ENCODE data around the gene PHLDB2.

Gene PHLDB2

DNA sequence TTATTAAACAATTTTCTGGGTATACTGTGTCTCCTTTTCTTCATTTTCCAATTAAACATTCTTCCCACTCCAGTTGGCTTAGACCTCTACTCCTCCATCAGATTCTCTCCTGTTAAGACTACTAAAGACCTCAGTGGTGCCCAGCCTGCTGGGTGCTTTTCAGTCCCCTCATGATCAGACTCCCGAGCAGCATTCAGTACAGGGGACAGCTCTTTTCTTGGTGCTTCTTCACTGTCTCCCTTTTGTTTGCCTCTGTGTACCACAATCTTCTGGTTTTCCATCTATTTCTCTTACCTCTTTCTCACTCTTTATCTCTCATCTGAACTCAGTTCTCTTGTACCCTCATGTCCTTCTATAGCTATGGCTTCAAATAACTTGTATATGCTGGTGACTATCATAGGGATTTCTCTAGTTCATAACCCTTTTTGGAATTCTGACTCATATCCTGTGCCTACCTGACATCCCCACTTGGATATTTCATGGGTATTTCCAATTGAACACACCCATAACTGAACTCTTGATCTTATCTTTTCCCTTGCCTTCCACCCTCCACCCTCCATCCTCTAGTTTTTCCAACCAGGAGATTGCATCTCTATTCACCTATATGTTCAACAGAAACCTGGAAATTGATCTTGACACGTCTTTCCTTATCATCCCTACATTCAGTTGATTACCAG, 64.2 kb downstream of the PHLDB2 start:
- no peak overlapping the region for H3K4me3 ChIP-seq (ENCODE audit: insufficient read depth in 1 of 2, low read depth in 1 of 2, low read length in 2 of 2)
- WGBS: 60% methylated on average over 2 of the region's 2 CpGs

GRCh38 chr3:111923806-111924205, 64.7 kb downstream of the PHLDB2 start:
- peaks cover 29% of the 10 kb centered on the region for H3K79me1 ChIP-seq (replicated peaks; ENCODE audit: low read length, poor library complexity, severe bottlenecking)
- no peak overlapping the region for H4K8ac ChIP-seq (ENCODE audit: low read length)
- H3K18ac ChIP-seq (ENCODE audit: low read depth in 1 of 2, low read length in 2 of 2): no peak overlapping the region
- H3K27me3 ChIP-seq (ENCODE audit: control insufficient read depth in 1 of 2, insufficient read depth in 1 of 2, low read length in 2 of 2): no peaks in the 10 kb centered on the region
- H3K4ac ChIP-seq (ENCODE audit: low read depth in 1 of 2, low read length in 2 of 2): no peak overlapping the region
- no peaks in the 10 kb centered on the region for H3K9me3 ChIP-seq (ENCODE audit: control insufficient read depth, low read length)
- no peak for DNase-seq
- H3K4me2 ChIP-seq (ENCODE audit: low read length, poor library complexity, severe bottlenecking): no peak overlapping the region
- H2BK120ac ChIP-seq (ENCODE audit: low read depth, low read length): no peak overlapping the region
- H3K14ac ChIP-seq (ENCODE audit: low read length in 2 of 2): no peak overlapping the region
- no peak overlapping the region for H2BK5ac ChIP-seq (ENCODE audit: low read depth, low read length, poor library complexity, severe bottlenecking)
- no peak overlapping the region for H3K27ac ChIP-seq (ENCODE audit: low read length, poor library complexity, severe bottlenecking)
- H3K9ac ChIP-seq (ENCODE audit: low read length): no peak overlapping the region
- no peak overlapping the region for H4K91ac ChIP-seq (ENCODE audit: low read length)
- 93% methylated on average over 1 of the region's 1 CpG for WGBS
- H3K4me1 ChIP-seq (ENCODE audit: control insufficient read depth, insufficient read depth, low read depth, low read length): no peaks in the 10 kb centered on the region
- H3K23ac ChIP-seq (ENCODE audit: low read length in 2 of 2): no peak overlapping the region
- no peak overlapping the region for H2BK12ac ChIP-seq (ENCODE audit: low read length in 2 of 2)
- no peak overlapping the region for H2BK15ac ChIP-seq (ENCODE audit: low read depth, poor library complexity, severe bottlenecking)
- H2AK5ac ChIP-seq (ENCODE audit: low read length, severe bottlenecking): no peak overlapping the region
- H3K36me3 ChIP-seq (ENCODE audit: control insufficient read depth in 1 of 2, insufficient read depth in 2 of 2, low read depth in 1 of 2, low read length in 2 of 2): peaks cover 15 to 90% of the 10 kb centered on the region in 2 experiments
- H2AFZ ChIP-seq (ENCODE audit: low read depth, low read length): no peak overlapping the region
- no peak overlapping the region for H3K4me3 ChIP-seq (ENCODE audit: insufficient read depth in 1 of 2, low read depth in 1 of 2, low read length in 2 of 2)

More for the DNA sequence above, 64.2 kb downstream of the PHLDB2 start:
- Histone ChIP-seq H3K9ac (ENCODE audit: low read length) (no peak overlapping the region), H2AK5ac (ENCODE audit: low read length, severe bottlenecking) (no peak overlapping the region), H3K79me1 (replicated peaks; ENCODE audit: low read length, poor library complexity, severe bottlenecking) (peaks cover 32% of the 10 kb centered on the region), H3K36me3 (ENCODE audit: control insufficient read depth in 1 of 2, insufficient read depth in 2 of 2, low read depth in 1 of 2, low read length in 2 of 2) (peaks cover 15 to 93% of the 10 kb centered on the region in 2 experiments), H4K8ac (ENCODE audit: low read length) (no peak overlapping the region), H3K4me1 (ENCODE audit: control insufficient read depth, insufficient read depth, low read depth, low read length) (no peaks in the 10 kb centered on the region), H3K27me3 (ENCODE audit: control insufficient read depth in 1 of 2, insufficient read depth in 1 of 2, low read length in 2 of 2) (no peaks in the 10 kb centered on the region), H2BK5ac (ENCODE audit: low read depth, low read length, poor library complexity, severe bottlenecking) (no peak overlapping the region), H3K4ac (ENCODE audit: low read depth in 1 of 2, low read length in 2 of 2) (no peak overlapping the region), H4K91ac (ENCODE audit: low read length) (no peak overlapping the region), H3K18ac (ENCODE audit: low read depth in 1 of 2, low read length in 2 of 2) (no peak overlapping the region), H3K27ac (ENCODE audit: low read length, poor library complexity, severe bottlenecking) (no peak overlapping the region), H2BK12ac (ENCODE audit: low read length in 2 of 2) (no peak overlapping the region), H3K14ac (ENCODE audit: low read length in 2 of 2) (no peak overlapping the region), H3K9me3 (ENCODE audit: control insufficient read depth, low read length) (no peaks in the 10 kb centered on the region), H2AFZ (ENCODE audit: low read depth, low read length) (no peak overlapping the region), H3K23ac (ENCODE audit: low read length in 2 of 2) (no peak overlapping the region), H3K4me2 (ENCODE audit: low read length, poor library complexity, severe bottlenecking) (no peak overlapping the region), H2BK15ac (ENCODE audit: low read depth, poor library complexity, severe bottlenecking) (no peak overlapping the region), H2BK120ac (ENCODE audit: low read depth, low read length) (no peak overlapping the region)
- no peak for DNase-seq

DNA sequence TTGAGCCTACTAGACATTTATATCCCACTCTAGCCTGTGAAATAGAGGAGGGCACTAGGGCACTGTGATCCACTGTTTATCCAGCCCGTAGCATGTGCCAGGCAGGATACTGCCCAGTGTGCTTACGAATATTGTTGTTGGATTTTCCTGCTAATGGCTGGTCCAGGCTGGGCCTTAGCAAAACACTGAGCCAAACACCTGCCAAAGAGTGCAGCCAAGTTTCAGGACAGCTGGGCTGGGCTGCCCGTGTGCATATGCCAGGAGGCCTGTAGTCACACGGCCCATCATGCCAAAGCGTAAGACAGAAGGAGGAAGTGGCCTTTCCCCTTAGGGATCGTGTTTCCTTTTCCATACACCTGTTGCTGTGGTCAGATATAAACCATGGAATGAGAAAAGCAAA, 65.2 kb downstream of the PHLDB2 start:
- H2AK5ac ChIP-seq (ENCODE audit: low read length, severe bottlenecking): no peak overlapping the region
- H3K4me3 ChIP-seq (ENCODE audit: insufficient read depth in 1 of 2, low read depth in 1 of 2, low read length in 2 of 2): no peak overlapping the region
- H3K4me2 ChIP-seq (ENCODE audit: low read length, poor library complexity, severe bottlenecking): no peak overlapping the region
- H2BK15ac ChIP-seq (ENCODE audit: low read depth, poor library complexity, severe bottlenecking): no peak overlapping the region
- H3K4me1 ChIP-seq (ENCODE audit: control insufficient read depth, insufficient read depth, low read depth, low read length): no peaks in the 10 kb centered on the region
- H2BK5ac ChIP-seq (ENCODE audit: low read depth, low read length, poor library complexity, severe bottlenecking): no peak overlapping the region
- H2BK12ac ChIP-seq (ENCODE audit: low read length in 2 of 2): no peak overlapping the region
- no peak overlapping the region for H3K9ac ChIP-seq (ENCODE audit: low read length)
- peaks cover 27% of the 10 kb centered on the region for H3K79me1 ChIP-seq (replicated peaks; ENCODE audit: low read length, poor library complexity, severe bottlenecking)
- no peaks in the 10 kb centered on the region for H3K27me3 ChIP-seq (ENCODE audit: control insufficient read depth in 1 of 2, insufficient read depth in 1 of 2, low read length in 2 of 2)
- H3K36me3 ChIP-seq (ENCODE audit: control insufficient read depth in 1 of 2, insufficient read depth in 2 of 2, low read depth in 1 of 2, low read length in 2 of 2): peaks cover 15 to 85% of the 10 kb centered on the region in 2 experiments
- no peak overlapping the region for H2AFZ ChIP-seq (ENCODE audit: low read depth, low read length)
- H3K4ac ChIP-seq (ENCODE audit: low read depth in 1 of 2, low read length in 2 of 2): no peak overlapping the region
- H3K27ac ChIP-seq (ENCODE audit: low read length, poor library complexity, severe bottlenecking): no peak overlapping the region
- H2BK120ac ChIP-seq (ENCODE audit: low read depth, low read length): no peak overlapping the region
- H3K23ac ChIP-seq (ENCODE audit: low read length in 2 of 2): no peak overlapping the region
- no peak overlapping the region for H3K14ac ChIP-seq (ENCODE audit: low read length in 2 of 2)
- H4K91ac ChIP-seq (ENCODE audit: low read length): no peak overlapping the region
- DNase-seq: no peak
- 97% methylated on average over 6 of the region's 6 CpGs for WGBS
- H3K18ac ChIP-seq (ENCODE audit: low read depth in 1 of 2, low read length in 2 of 2): no peak overlapping the region
- H3K9me3 ChIP-seq (ENCODE audit: control insufficient read depth, low read length): no peaks in the 10 kb centered on the region
- no peak overlapping the region for H4K8ac ChIP-seq (ENCODE audit: low read length)

GRCh38 chr3:111926266-111926676, 67.2 kb downstream of the PHLDB2 start:
- no peak overlapping the region for H3K18ac ChIP-seq (ENCODE audit: low read depth in 1 of 2, low read length in 2 of 2)
- no peak overlapping the region for H3K14ac ChIP-seq (ENCODE audit: low read length in 2 of 2)
- 57% methylated on average over 2 of the region's 3 CpGs for WGBS

More at GRCh38 chr3:111926266-111926676, 67.2 kb downstream of the PHLDB2 start:
- Histone ChIP-seq H3K4me2 (ENCODE audit: low read length, poor library complexity, severe bottlenecking) (no peak overlapping the region), H4K91ac (ENCODE audit: low read length) (no peak overlapping the region), H3K27ac (ENCODE audit: low read length, poor library complexity, severe bottlenecking) (no peak overlapping the region), H3K36me3 (ENCODE audit: control insufficient read depth in 1 of 2, insufficient read depth in 2 of 2, low read depth in 1 of 2, low read length in 2 of 2) (peaks cover 12 to 74% of the 10 kb centered on the region in 2 experiments), H3K79me1 (replicated peaks; ENCODE audit: low read length, poor library complexity, severe bottlenecking) (peaks cover 23% of the 10 kb centered on the region), H3K9ac (ENCODE audit: low read length) (no peak overlapping the region), H3K23ac (ENCODE audit: low read length in 2 of 2) (no peak overlapping the region), H2BK5ac (ENCODE audit: low read depth, low read length, poor library complexity, severe bottlenecking) (no peak overlapping the region), H3K4me3 (ENCODE audit: insufficient read depth in 1 of 2, low read depth in 1 of 2, low read length in 2 of 2) (no peak overlapping the region), H3K9me3 (ENCODE audit: control insufficient read depth, low read length) (no peaks in the 10 kb centered on the region), H2AFZ (ENCODE audit: low read depth, low read length) (no peak overlapping the region), H2AK5ac (ENCODE audit: low read length, severe bottlenecking) (no peak overlapping the region), H2BK120ac (ENCODE audit: low read depth, low read length) (peak overlapping the region; percentile 5), H3K4ac (ENCODE audit: low read depth in 1 of 2, low read length in 2 of 2) (no peak overlapping the region), H4K8ac (ENCODE audit: low read length) (no peak overlapping the region), H3K4me1 (ENCODE audit: control insufficient read depth, insufficient read depth, low read depth, low read length) (no peaks in the 10 kb centered on the region), H2BK15ac (ENCODE audit: low read depth, poor library complexity, severe bottlenecking) (no peak overlapping the region), H2BK12ac (ENCODE audit: low read length in 2 of 2) (no peak overlapping the region), H3K27me3 (ENCODE audit: control insufficient read depth in 1 of 2, insufficient read depth in 1 of 2, low read length in 2 of 2) (no peaks in the 10 kb centered on the region)
- DNase-seq: no peak
